Measurements from ENCODE around the gene CYP4F22.
"Not testable (repeated sequence)": the region's sequence is repeated elsewhere in the genome, so short reads cannot be mapped to it uniquely, and the experiment has no call there.

The CYP4F22 gene

GRCh38 chr19:15576526-15577156 lies 68.3 kb downstream of the CYP4F22 start:
- DNase-seq (ENCODE audit: low spot score): no peak

- no peak for DNase-seq (ENCODE audit: low spot score)
These were observed 69.0 kb downstream of the CYP4F22 start for GRCh38 chr19:15577184-15577771.

GRCh38 chr19:15583346-15583745 lies 75.0 kb downstream of the CYP4F22 start:
- no peak for DNase-seq (ENCODE audit: low spot score)

GRCh38 chr19:15584095-15584494 lies 75.8 kb downstream of the CYP4F22 start:
- DNase-seq (ENCODE audit: low spot score): no peak

GRCh38 chr19:15584541-15585115 lies 76.3 kb downstream of the CYP4F22 start:
- DNase-seq (ENCODE audit: low spot score): peak; percentile 74

- peak; percentile 38 for DNase-seq (ENCODE audit: low spot score)
These were observed 79.3 kb downstream of the CYP4F22 start for GRCh38 chr19:15587663-15588062.

GRCh38 chr19:15588265-15588664 lies 79.9 kb downstream of the CYP4F22 start:
- no peak for DNase-seq (ENCODE audit: low spot score)

GRCh38 chr19:15589760-15590451 lies 81.6 kb downstream of the CYP4F22 start:
- no peak for DNase-seq (ENCODE audit: low spot score)

- DNase-seq (ENCODE audit: low spot score): no peak
These were observed 83.5 kb downstream of the CYP4F22 start for GRCh38 chr19:15591796-15592195.

- not testable (repeated sequence) for DNase-seq (ENCODE audit: low spot score)
These were observed 84.2 kb downstream of the CYP4F22 start for GRCh38 chr19:15592506-15592905.

GRCh38 chr19:15593766-15594165 lies 85.4 kb downstream of the CYP4F22 start:
- not testable (repeated sequence) for DNase-seq (ENCODE audit: low spot score)

- DNase-seq (ENCODE audit: low spot score): no peak
These were observed 86.7 kb downstream of the CYP4F22 start for GRCh38 chr19:15595069-15595468.

All from Ammon's horn (tissue), 1 donor.